ENCODE data around the gene HSCB. TPM values are rescaled to one million over a fixed set of nuclear protein-coding genes. Genes with fewer than 3 reads are reported as not detected.
"Not testable (repeated sequence)": the region's sequence is repeated elsewhere in the genome, so short reads cannot be mapped to it uniquely, and the experiment has no call there.

The HSCB gene, protein sequence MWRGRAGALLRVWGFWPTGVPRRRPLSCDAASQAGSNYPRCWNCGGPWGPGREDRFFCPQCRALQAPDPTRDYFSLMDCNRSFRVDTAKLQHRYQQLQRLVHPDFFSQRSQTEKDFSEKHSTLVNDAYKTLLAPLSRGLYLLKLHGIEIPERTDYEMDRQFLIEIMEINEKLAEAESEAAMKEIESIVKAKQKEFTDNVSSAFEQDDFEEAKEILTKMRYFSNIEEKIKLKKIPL
- total RNA-seq: 13.2 TPM
- 20.7 TPM for polyA plus RNA-seq

DNA sequence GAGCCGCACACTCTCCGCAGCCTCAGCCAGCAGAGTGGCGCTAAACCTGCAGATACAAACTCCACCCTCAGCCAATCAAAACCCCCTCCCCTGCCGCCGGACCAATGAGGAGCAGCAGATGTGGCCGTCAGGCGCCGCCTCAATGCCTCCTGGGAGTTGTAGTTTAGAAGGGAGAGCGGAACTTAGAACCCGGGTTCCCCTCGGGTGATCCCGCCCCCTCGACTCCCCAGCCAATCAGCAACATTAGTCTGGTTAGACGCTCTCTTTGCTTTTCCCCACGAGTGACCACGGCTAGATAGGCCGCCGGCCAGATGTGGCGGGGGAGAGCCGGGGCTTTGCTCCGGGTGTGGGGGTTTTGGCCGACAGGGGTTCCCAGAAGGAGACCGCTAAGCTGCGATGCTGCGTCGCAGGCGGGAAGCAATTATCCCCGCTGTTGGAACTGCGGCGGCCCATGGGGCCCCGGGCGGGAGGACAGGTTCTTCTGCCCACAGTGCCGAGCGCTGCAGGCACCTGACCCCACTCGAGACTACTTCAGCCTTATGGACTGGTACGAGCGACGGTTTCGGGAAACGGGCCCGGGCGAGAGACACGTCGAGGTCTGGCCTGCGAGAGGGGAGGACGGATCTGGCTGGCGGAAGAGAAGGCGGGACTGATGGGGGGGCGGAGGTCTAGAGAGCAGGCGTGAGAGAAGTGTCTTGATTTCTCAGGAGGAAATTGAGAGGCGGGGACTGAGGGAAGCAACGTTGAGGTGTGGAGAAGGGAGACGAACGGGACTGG is at the start of gene HSCB, which contains the start of gene CHEK2:
Gene HSCB, plus strand, starts transcription at position 255 of the 777 bp plus-strand sequence. Its CDS starts 57 bp downstream, at position 312.
Gene CHEK2, minus strand, starts transcription at position 36 of the 777 bp plus-strand sequence. CDS start 7,099 bp downstream, outside the sequence.
- no peaks in the 10 kb centered on the region for H3K4me1 ChIP-seq (ENCODE audit: insufficient read depth)
- peaks cover 3% of the 10 kb centered on the region for H3K36me3 ChIP-seq (ENCODE audit: insufficient read depth)
- peak; percentile 99 for DNase-seq (ENCODE audit: extremely low spot score)
- under 1% methylated on average over 54 of the region's 54 CpGs for WGBS
- H3K27ac ChIP-seq (ENCODE audit: low read depth): peak within 1 kb of the TSS; percentile 98
- H3K4me3 ChIP-seq (ENCODE audit: low read depth, low read length): peak within 1 kb of the TSS; percentile 72

DNA sequence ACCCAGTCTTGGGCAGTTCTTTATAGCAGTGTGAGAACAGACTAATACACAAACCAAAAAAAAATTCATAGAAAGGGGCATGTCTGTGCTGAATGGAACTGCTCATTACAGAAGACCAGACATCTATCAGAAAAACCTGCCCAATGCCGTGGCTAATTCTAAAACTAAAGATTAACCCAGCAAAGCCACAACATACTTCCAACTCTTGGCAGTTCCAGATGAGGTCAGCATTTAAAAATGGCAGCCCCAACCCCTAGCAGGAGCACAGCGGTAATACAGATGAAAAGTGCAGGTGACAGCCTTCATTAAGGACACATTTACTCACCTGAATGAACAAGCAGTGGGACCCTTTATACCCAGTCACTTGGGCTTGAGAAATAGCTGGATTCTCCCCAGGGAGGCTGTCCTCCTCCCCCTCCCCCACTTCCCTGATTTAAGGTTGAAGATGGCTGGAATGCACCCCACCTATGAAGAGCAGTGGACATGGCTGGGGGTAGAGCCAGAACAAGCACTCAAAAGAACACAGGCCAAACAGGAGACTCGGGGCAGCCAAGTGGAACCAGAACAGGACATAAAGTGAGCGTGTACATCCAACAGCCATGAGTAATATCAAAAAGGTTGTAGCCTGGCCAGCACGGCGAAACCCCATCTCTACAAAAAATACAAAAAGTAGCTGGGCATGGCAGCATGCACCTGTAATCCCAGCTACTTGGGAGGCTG is 48.6 kb upstream of the HSCB start:
- DNase-seq (ENCODE audit: extremely low spot score); H3K36me3 ChIP-seq (ENCODE audit: insufficient read depth); H3K4me3 ChIP-seq (ENCODE audit: low read depth, low read length); H3K27ac ChIP-seq (ENCODE audit: low read depth); H3K4me1 ChIP-seq (ENCODE audit: insufficient read depth): not testable (repeated sequence)
- 96% methylated on average over 6 of the region's 6 CpGs for WGBS

DNA sequence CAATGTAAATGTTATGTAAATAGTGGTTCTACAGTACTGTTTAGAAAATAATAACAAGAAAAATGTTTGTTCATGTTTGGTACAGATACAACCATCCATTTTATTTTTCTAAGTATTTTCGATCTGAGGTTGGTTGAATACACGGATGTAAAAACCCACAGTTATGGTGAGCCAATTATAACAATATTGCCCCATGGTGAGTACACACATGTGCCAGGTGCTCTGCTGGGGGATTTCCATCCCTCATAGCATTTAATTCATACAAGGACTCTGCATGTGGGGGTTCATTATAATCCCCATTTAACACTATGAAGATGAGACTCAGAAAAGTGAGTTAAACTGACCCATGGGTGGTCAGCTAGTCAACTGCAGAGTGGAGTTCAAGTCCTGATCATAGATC is 38.9 kb upstream of the HSCB start:
- no peak overlapping the region for H3K4me3 ChIP-seq (ENCODE audit: low read depth, low read length)
- no peak for DNase-seq (ENCODE audit: extremely low spot score)

DNA sequence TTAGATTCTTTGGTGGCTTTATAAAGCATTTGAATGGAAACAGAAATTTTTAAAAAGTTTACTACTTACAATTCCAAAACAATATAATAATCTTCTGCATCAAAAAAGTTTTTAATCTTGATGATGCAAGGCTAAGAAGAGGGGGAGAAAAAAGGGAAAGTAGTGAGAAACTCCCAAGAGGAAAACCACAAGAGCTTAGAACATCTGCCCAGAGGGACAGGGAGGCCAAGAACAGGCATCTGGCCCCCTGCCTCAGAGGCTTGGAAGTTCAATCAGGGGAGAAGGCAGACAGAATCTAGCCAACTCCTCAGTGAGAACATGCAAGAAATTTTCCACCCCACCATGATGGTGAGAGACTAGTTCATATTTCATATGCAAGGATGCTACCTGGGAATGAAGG is 38.4 kb upstream of the HSCB start:
- H3K36me3 ChIP-seq (ENCODE audit: insufficient read depth): no peaks in the 10 kb centered on the region
- no peak for DNase-seq (ENCODE audit: extremely low spot score)

More for the DNA sequence above, 38.9 kb upstream of the HSCB start:
- H3K27ac ChIP-seq (ENCODE audit: low read depth): no peak overlapping the region
- H3K36me3 ChIP-seq (ENCODE audit: insufficient read depth): no peaks in the 10 kb centered on the region
- WGBS: 97% methylated on average over 2 of the region's 2 CpGs
- no peaks in the 10 kb centered on the region for H3K4me1 ChIP-seq (ENCODE audit: insufficient read depth)

DNA sequence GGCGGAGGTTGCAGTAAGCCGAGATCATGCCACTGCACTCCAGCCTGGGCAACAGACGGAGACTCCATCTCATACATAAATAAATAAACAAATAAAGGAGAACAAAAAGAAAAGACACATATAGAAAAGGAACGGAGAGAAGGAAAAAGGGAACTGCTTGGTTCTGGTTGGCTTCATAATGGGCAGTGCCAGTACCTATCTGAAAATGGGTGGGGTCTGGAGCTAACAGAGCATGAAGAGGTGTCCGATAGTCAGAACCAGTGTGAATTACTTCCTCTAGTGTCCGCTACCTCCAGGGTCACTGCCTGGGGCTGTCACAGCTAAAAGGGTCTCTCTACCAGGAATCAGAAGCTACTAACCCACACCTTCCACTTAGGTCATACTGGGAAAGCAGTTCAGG is 35.0 kb upstream of the HSCB start:
- Histone ChIP-seq H3K27ac (ENCODE audit: low read depth) (no peak overlapping the region), H3K4me3 (ENCODE audit: low read depth, low read length) (no peak overlapping the region), H3K4me1 (ENCODE audit: insufficient read depth) (no peaks in the 10 kb centered on the region), H3K36me3 (ENCODE audit: insufficient read depth) (no peaks in the 10 kb centered on the region)
- WGBS: 94% methylated on average over 6 of the region's 6 CpGs
- DNase-seq (ENCODE audit: extremely low spot score): no peak

More for the DNA sequence above, 38.4 kb upstream of the HSCB start:
- Histone ChIP-seq H3K27ac (ENCODE audit: low read depth) (no peak overlapping the region), H3K4me1 (ENCODE audit: insufficient read depth) (no peaks in the 10 kb centered on the region), H3K4me3 (ENCODE audit: low read depth, low read length) (no peak overlapping the region)

DNA sequence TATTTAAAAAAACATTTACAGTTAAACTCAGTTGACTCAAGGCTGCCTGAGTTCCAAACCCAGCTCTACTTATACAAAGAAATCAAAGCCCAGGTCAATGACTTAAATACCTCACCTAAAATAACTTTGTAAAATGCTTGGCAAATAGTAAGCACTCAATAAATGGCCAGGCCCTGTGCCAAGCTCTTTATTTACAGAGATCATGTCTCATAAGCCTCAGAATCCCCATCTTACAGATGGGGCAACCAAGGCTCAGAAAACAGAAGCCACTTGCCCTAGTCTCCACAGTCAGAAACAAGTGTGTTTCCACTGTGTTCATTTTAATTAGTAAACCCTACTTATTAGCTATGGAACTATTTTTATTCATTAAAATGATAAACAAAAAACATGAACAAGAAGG is 31.7 kb upstream of the HSCB start:
- H3K36me3 ChIP-seq (ENCODE audit: insufficient read depth): no peaks in the 10 kb centered on the region
- DNase-seq (ENCODE audit: extremely low spot score): no peak
- H3K27ac ChIP-seq (ENCODE audit: low read depth): no peak overlapping the region

DNA sequence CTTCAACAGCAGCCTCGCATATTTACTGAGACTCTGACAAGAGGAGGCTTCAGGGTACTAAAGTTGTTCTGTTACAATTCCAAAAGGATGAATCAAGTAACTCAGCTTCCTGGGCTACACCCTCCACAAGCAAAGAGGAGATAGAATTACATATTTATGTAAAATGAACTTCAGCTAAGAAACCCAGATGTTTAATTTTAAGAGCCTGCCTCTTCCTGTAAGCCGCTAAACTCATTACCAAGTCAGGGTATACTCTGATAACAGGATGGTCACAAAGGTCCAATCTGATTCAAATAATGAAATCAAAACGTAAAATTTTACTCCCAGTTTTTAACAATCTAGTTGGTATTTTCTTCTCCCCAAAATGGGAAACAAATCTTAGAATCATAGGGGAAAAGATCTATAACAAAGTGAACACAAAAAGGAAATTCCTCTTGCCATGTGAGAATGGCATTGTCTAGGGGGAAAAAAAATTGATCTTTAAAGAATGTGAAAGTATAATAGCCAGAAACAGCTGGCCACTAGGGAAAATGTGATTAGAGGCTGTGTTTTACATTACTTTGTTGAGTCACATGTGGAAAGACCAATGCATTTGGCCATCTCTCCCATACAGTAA is 31.2 kb upstream of the HSCB start:
- H3K36me3 ChIP-seq (ENCODE audit: insufficient read depth): no peaks in the 10 kb centered on the region
- no peak overlapping the region for H3K4me3 ChIP-seq (ENCODE audit: low read depth, low read length)
- H3K4me1 ChIP-seq (ENCODE audit: insufficient read depth): no peaks in the 10 kb centered on the region
- no peak for DNase-seq (ENCODE audit: extremely low spot score)
- peak overlapping the region; percentile 23 for H3K27ac ChIP-seq (ENCODE audit: low read depth)
- 44% methylated on average over 3 of the region's 3 CpGs for WGBS

More for the DNA sequence above, 31.7 kb upstream of the HSCB start:
- Histone ChIP-seq H3K4me1 (ENCODE audit: insufficient read depth) (no peaks in the 10 kb centered on the region), H3K4me3 (ENCODE audit: low read depth, low read length) (no peak overlapping the region)

DNA sequence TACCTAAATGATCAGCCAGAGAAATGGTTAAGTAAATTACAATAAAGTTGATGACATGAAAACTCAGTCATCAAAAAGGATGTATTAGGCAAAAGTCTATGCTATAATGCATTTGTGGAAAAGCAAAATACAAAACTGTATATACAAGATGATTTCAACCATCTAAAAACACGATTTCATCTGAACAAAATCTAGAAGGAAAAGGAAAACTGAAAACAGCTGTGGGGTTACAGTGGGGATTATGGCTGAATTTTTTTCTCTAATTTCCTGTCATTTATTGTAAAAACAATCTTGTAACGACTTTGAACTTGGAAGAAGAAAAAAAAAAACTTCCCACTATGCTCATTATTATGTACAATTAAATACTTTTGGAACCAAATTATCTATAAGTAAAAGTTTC is 30.5 kb upstream of the HSCB start:
- 44% methylated on average over 2 of the region's 2 CpGs for WGBS
- H3K27ac ChIP-seq (ENCODE audit: low read depth): no peak overlapping the region
- H3K4me3 ChIP-seq (ENCODE audit: low read depth, low read length): no peak overlapping the region
- H3K4me1 ChIP-seq (ENCODE audit: insufficient read depth): no peaks in the 10 kb centered on the region
- DNase-seq (ENCODE audit: extremely low spot score): no peak
- no peaks in the 10 kb centered on the region for H3K36me3 ChIP-seq (ENCODE audit: insufficient read depth)

DNA sequence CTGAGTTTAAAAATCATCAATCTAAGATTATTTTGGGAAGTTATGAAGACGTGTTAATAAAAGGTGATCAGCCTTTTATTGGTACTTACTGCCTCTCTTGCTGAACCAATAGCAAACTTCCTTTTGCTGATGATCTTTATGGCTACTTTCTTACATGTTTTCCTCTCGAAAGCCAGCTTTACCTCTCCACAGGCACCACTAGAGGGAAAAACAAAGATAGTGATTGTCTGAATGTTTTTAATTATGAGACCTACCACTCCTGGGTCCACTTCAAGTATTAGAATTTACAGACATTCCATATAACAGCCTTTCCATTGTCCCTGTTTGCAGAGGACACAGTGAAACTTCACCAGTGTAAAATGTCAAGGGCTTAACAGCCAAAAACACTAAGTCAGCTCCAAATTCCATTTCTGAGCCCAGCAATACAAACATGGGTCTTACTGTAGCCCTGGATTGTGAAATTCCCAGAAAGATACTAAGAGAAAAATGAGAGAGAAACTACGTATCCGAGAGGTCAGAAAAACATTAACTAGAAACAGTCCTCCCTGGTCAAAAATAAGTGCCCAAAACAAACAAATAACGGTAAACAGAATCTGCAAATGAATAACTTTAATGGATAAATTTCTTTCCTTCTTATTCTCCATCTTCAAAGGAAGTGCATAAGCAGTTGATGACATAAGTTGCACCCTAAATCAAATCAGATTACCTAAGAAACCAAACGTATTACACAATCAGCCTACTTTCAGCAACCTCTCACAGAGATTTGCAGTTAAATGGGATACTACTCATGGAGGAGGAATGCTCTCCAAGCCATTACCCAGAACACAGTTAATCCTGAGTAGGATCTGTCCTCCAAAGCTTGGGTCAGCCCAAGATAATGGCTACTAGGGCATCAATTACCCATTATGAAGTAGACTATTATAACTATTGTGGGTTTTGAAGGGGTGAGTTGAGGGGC is 29.7 kb upstream of the HSCB start:
- Histone ChIP-seq H3K4me3 (ENCODE audit: low read depth, low read length) (no peak overlapping the region), H3K4me1 (ENCODE audit: insufficient read depth) (no peaks in the 10 kb centered on the region)

DNA sequence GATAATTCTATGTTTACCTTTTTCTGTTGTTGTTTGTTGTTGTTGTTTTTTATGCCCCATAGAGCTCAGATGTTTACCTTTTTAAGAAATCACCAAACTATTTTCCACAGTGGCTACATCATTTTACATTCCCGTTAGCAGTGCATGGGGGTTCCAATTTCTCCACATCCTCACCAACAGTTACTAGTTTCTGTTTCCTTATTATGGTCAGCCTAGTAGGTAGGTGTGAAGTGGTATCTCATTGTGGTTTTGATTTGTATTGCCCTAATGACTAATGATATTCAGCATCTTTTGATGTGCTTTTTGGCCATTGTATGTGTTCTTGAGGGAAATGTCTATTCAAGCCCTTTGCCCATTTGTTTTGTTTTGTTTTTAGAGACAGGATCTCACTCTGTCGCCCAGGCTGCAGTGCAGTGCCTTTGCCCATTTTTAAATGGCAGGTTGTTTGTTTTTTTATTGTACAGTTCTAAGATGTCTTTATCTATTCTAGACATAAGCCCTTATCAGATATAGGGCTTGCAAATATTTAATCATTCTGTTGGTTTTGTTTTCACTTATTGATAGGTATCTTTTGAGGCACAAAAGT is 27.7 kb upstream of the HSCB start:
- Histone ChIP-seq H3K4me1 (ENCODE audit: insufficient read depth) (no peaks in the 10 kb centered on the region), H3K4me3 (ENCODE audit: low read depth, low read length) (no peak overlapping the region), H3K27ac (ENCODE audit: low read depth) (no peak overlapping the region), H3K36me3 (ENCODE audit: insufficient read depth) (no peaks in the 10 kb centered on the region)
- 87% methylated on average over 2 of the region's 2 CpGs for WGBS
- no peak for DNase-seq (ENCODE audit: extremely low spot score)

More for the DNA sequence above, 29.7 kb upstream of the HSCB start:
- no peaks in the 10 kb centered on the region for H3K36me3 ChIP-seq (ENCODE audit: insufficient read depth)
- WGBS: 38% methylated on average over 6 of the region's 6 CpGs
- H3K27ac ChIP-seq (ENCODE audit: low read depth): peak overlapping the region; percentile 6
- no peak for DNase-seq (ENCODE audit: extremely low spot score)

DNA sequence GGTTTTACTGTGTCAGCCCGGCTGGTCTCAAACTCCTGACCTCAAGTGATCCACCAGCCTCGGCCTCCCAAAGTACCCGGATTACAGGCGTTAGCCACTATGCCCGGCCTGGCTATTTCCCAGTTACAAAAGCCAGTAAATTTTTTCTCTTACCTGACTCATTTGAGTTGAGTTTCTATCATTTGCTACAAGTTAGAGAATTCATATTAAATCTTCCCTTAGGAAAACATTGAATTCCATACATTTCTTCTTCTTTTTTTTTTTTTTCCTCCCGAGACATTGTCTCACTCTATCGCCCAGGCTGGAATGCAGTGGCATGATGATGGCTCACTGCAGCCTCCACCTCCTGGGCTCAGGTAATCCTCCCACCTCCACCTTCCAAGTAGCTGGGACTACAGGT is 26.2 kb upstream of the HSCB start:
- Histone ChIP-seq H3K4me1 (ENCODE audit: insufficient read depth) (no peaks in the 10 kb centered on the region), H3K4me3 (ENCODE audit: low read depth, low read length) (no peak overlapping the region), H3K36me3 (ENCODE audit: insufficient read depth) (no peaks in the 10 kb centered on the region), H3K27ac (ENCODE audit: low read depth) (no peak overlapping the region)
- DNase-seq (ENCODE audit: extremely low spot score): no peak
- WGBS: 67% methylated on average over 7 of the region's 7 CpGs

DNA sequence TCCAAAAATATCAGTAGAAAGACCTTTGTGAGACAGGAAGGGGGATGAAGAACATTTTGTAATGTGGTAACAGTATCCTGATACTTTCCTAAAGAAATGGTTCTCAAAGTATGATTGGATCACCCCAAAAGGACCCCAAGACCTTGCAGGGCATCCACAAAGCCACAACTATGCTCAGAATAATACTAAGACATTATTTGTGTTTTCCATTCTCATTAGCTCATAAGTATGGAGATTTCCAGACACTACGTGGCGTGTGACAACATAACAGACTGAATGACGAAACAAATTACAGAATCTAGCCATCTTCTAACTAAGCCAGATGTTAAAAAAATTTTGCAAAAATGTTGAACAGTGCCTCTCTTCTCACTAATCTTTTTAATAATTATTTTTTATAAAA is 25.2 kb upstream of the HSCB start:
- Histone ChIP-seq H3K4me1 (ENCODE audit: insufficient read depth) (no peaks in the 10 kb centered on the region), H3K36me3 (ENCODE audit: insufficient read depth) (no peaks in the 10 kb centered on the region), H3K27ac (ENCODE audit: low read depth) (no peak overlapping the region), H3K4me3 (ENCODE audit: low read depth, low read length) (no peak overlapping the region)
- no peak for DNase-seq (ENCODE audit: extremely low spot score)
- over 99% methylated on average over 3 of the region's 3 CpGs for WGBS

Data from urinary bladder (tissue), 4 donors.